Measurements from ENCODE around the gene ATP2B1. TPM values are rescaled to one million over a fixed set of nuclear protein-coding genes. Genes with fewer than 3 reads are reported as not detected.

The ATP2B1 gene
- total and polyA plus RNA-seq, 2 donors (not counting 3 experiments of a cell fraction or from before 2014, with no cell fraction given) = 6.4 to 28.0 TPM

DNA sequence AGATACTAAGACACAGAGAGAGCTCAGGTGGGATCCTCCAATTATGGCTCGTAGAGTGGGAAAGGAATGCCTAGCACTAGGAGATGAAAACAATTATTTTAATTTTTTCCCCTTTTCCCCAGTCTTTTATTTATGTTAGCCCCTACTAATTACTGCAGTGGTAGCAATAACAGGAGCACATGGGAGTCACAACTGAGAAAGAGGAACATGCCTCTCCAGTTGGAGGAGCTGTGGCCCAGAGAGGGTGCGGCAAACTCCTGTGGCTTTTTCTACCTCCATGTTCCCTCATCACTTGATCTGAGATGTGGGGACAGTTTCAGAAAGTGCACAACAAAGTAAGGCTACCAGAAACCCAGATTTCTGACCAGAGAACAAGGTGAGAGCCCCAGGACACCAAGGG lies 156.9 kb downstream of the ATP2B1 start:
- Histone ChIP-seq H3K9me3 (replicated peaks; ENCODE audit: control insufficient read depth, insufficient read depth, low read length) (no peaks in the 10 kb centered on the region), H3K4me1 (ENCODE audit: control insufficient read depth, extremely low read depth, insufficient read depth, low read length) (peaks cover 2% of the 10 kb centered on the region), H3K9ac (replicated peaks; ENCODE audit: extremely low read depth, insufficient read depth, low read length) (no peak overlapping the region), H3K27ac (ENCODE audit: insufficient read depth, low read depth, low read length) (no peak overlapping the region), H3K4me3 (replicated peaks in 1 of 3; ENCODE audit: insufficient read depth in 1 of 3, low read depth in 1 of 3, low read length in 3 of 3) (no peak overlapping the region), H3K9me1 (replicated peaks; ENCODE audit: control insufficient read depth, extremely low read depth, insufficient read depth, low read length) (no peaks in the 10 kb centered on the region), H4K20me1 (replicated peaks; ENCODE audit: control insufficient read depth, extremely low read depth, insufficient read depth, low read length) (no peaks in the 10 kb centered on the region), H3K36me3 (ENCODE audit: control insufficient read depth in 2 of 2, extremely low read depth in 1 of 2, insufficient read depth in 2 of 2, low read length in 2 of 2) (no peaks in the 10 kb centered on the region), H2AFZ (ENCODE audit: low read depth, low read length) (no peak overlapping the region), H3K4me2 (ENCODE audit: insufficient read depth, low read length) (no peak overlapping the region), H3K79me2 (ENCODE audit: control insufficient read depth, insufficient read depth, low read length) (no peaks in the 10 kb centered on the region), H3K27me3 (ENCODE audit: control insufficient read depth in 2 of 2, insufficient read depth in 2 of 2, low read length in 2 of 2) (no peaks in the 10 kb centered on the region)
- DNase-seq (ENCODE audit: low read depth, low spot score) (no peak), FAIRE-seq (no peak)
- TF ChIP-seq POLR2A (IDR thresholded peaks at IDR 0.05; ENCODE audit: low read depth, low read length) = no peak
- no peak for TF ChIP-seq POLR2AphosphoS5 (IDR thresholded peaks at IDR 0.05; ENCODE audit: insufficient read depth, low read depth, low read length)
- TF ChIP-seq FOS (IDR thresholded peaks at IDR 0.05; ENCODE audit: borderline replicate concordance, insufficient read depth, low read length) = no peak
- TF ChIP-seq CTCF (IDR thresholded peaks at IDR 0.05; ENCODE audit: extremely low read depth in 1 of 2, insufficient read depth in 1 of 2, low read depth in 1 of 2, low read length in 2 of 2) = no peak
- TF ChIP-seq, protein P1, sequence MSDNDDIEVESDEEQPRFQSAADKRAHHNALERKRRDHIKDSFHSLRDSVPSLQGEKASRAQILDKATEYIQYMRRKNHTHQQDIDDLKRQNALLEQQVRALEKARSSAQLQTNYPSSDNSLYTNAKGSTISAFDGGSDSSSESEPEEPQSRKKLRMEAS (IDR thresholded peaks at IDR 0.05; ENCODE audit: insufficient read depth, insufficient read length) = no peak
- BruUV-seq (replicated peaks) = no TSS peak
- ChIA-PET CTCF (interaction anchor here (0.9 to 2.3 kb wide), 2 partner anchors 8 to 14 kb away, joined by 3 to 11 read pairs; no protein-coding TSS in a partner anchor), POLR2A (no interaction called here)
- intact Hi-C loops (cut with micrococcal nuclease) (no loop called here), dilution Hi-C loops (cut with MboI; ENCODE audit: extremely low pct_ligation_motif_present, low sequenced_read_pairs) (no loop called here)

DNA sequence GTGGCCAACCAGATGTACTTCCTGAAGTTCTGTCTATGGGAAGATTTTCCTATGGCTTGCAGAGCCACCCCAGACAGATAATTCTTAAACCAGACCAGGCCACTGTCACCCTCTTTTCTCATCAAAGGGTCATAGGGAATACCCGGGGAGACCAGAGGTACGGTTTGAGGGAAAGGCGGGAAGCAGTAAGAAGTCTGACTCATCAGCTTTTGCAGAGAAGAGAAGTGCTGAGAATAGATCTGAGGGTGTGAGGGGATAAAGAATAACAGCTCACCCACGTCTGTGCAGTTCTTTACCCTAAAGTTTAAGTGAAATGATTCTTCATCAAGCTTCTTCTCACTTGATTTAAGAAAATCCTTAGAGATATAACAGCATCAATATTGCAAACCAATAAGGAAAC lies 161.5 kb downstream of the ATP2B1 start:
- POLR2A ChIA-PET = no interaction called here

More for the DNA sequence above, 161.5 kb downstream of the ATP2B1 start:
- H4K20me1 ChIP-seq (replicated peaks; ENCODE audit: control insufficient read depth, extremely low read depth, insufficient read depth, low read length) = no peaks in the 10 kb centered on the region
- no peaks in the 10 kb centered on the region for H3K79me2 ChIP-seq (ENCODE audit: control insufficient read depth, insufficient read depth, low read length)
- H3K27me3 ChIP-seq (ENCODE audit: control insufficient read depth in 2 of 2, insufficient read depth in 2 of 2, low read length in 2 of 2) = no peaks in the 10 kb centered on the region
- intact Hi-C loops (cut with micrococcal nuclease) = loop anchor here (10.0 kb wide), 1 partner anchor 1058 kb away; no protein-coding TSS in a partner anchor
- CTCF ChIA-PET = interaction anchor here (1.1 to 1.6 kb wide), 2 partner anchors 1307 to 1394 kb away, joined by 4 to 5 read pairs; no protein-coding TSS in a partner anchor
- no peak overlapping the region for H3K4me3 ChIP-seq (replicated peaks in 1 of 3; ENCODE audit: insufficient read depth in 1 of 3, low read depth in 1 of 3, low read length in 3 of 3)
- FAIRE-seq (no peak), DNase-seq (ENCODE audit: low read depth, low spot score) (no peak)
- H3K4me1 ChIP-seq (ENCODE audit: control insufficient read depth, extremely low read depth, insufficient read depth, low read length) = peaks cover 20% of the 10 kb centered on the region
- H3K4me2 ChIP-seq (ENCODE audit: insufficient read depth, low read length) = no peak overlapping the region
- no TSS peak for BruUV-seq (replicated peaks)
- dilution Hi-C loops (cut with MboI; ENCODE audit: extremely low pct_ligation_motif_present, low sequenced_read_pairs) = no loop called here
- no peak overlapping the region for H3K9ac ChIP-seq (replicated peaks; ENCODE audit: extremely low read depth, insufficient read depth, low read length)
- no peak overlapping the region for H3K27ac ChIP-seq (ENCODE audit: insufficient read depth, low read depth, low read length)
- TF ChIP-seq FOS (IDR thresholded peaks at IDR 0.05; ENCODE audit: borderline replicate concordance, insufficient read depth, low read length) (no peak), CTCF (IDR thresholded peaks at IDR 0.05; ENCODE audit: extremely low read depth in 1 of 2, insufficient read depth in 1 of 2, low read depth in 1 of 2, low read length in 2 of 2) (no peak), JUN (IDR thresholded peaks at IDR 0.05; ENCODE audit: borderline replicate concordance, insufficient read depth, insufficient read length, low read depth) (no peak)
- H3K36me3 ChIP-seq (ENCODE audit: control insufficient read depth in 2 of 2, extremely low read depth in 1 of 2, insufficient read depth in 2 of 2, low read length in 2 of 2) = no peaks in the 10 kb centered on the region
- no peaks in the 10 kb centered on the region for H3K9me1 ChIP-seq (replicated peaks; ENCODE audit: control insufficient read depth, extremely low read depth, insufficient read depth, low read length)
- H2AFZ ChIP-seq (ENCODE audit: low read depth, low read length) = no peak overlapping the region
- no peaks in the 10 kb centered on the region for H3K9me3 ChIP-seq (replicated peaks; ENCODE audit: control insufficient read depth, insufficient read depth, low read length)

Data from endothelial cell of umbilical vein (primary cell).